Activated T-cell treated with anti-CD3 and anti-CD28 coated beads, Interleukin-2, amount 50 U/mL, for 72 hours (primary cell): ENCODE results near the gene RGS6. TPM values are rescaled to one million over a fixed set of nuclear protein-coding genes. Genes with fewer than 3 reads are reported as not detected.

Experiments
- ATAC-seq, 2 donors: fragments of 150-1000 bp; cut with Tn5 transposase; replicated peaks in 1 of 2; 2 replicates each; pipeline ENCODE4 v1.10.0; 2021; ENCODE audit warnings: moderate library complexity in 2 of 2, mild to moderate bottlenecking in 1 of 2
- DNase-seq, 2 donors: peaks; one replicate each; pipeline ENCODE4 v3.0.0; 2021 to 2022; ENCODE audit warnings: mixed read lengths in 1 of 2
- H3K27ac Mint-ChIP-seq: one replicate; pipeline ENCODE4 v1.8.0; 2022; ENCODE audit warnings: mild to moderate bottlenecking, moderate library complexity, mixed read lengths
- H3K27me3 Mint-ChIP-seq: one replicate; pipeline ENCODE4 v1.8.0; 2022; ENCODE audit warnings: low read depth, mixed read lengths
- H3K36me3 Mint-ChIP-seq, 2 donors: one replicate each; pipeline ENCODE4 v1.8.0; 2022; ENCODE audit warnings: mixed read lengths in 2 of 2, mild to moderate bottlenecking in 1 of 2; ENCODE audit not compliant: insufficient read depth in 2 of 2
- H3K4me1 Mint-ChIP-seq: one replicate; pipeline ENCODE4 v1.8.0; 2022; ENCODE audit warnings: low read depth, mixed read lengths
- H3K4me3 Mint-ChIP-seq, 2 donors: one replicate each; pipeline ENCODE4 v1.8.0; 2022; ENCODE audit warnings: mild to moderate bottlenecking in 2 of 2, mixed read lengths in 2 of 2, moderate library complexity in 2 of 2
- H3K9me3 Mint-ChIP-seq, 2 donors: one replicate each; pipeline ENCODE4 v1.8.0; 2022; ENCODE audit warnings: mixed read lengths in 2 of 2
- total RNA-seq, 2 donors: library from RNA; stranded (reverse); gene quantifications; one replicate each; pipeline ENCODE4 v1.2.3, GENCODE V29; 2022

The RGS6 gene
- total RNA-seq, 2 donors from 2014 or later, result 2.2 to 2.5 TPM

GRCh38 chr14:72075649-72076334 lies 143.6 kb downstream of the RGS6 start:
- H3K27me3 Mint-ChIP-seq, result peaks cover 5% of the 10 kb centered on the region
- no peak overlapping the region for H3K4me3 Mint-ChIP-seq
- no peak for ATAC-seq
- no peaks in the 10 kb centered on the region for H3K4me1 Mint-ChIP-seq
- H3K27ac Mint-ChIP-seq, result no peak overlapping the region
- no peaks in the 10 kb centered on the region for H3K9me3 Mint-ChIP-seq
- DNase-seq, result no peak
- H3K36me3 Mint-ChIP-seq, result no peaks in the 10 kb centered on the region

- ATAC-seq (no peak), DNase-seq (no peak)
- no peaks in the 10 kb centered on the region for H3K4me1 Mint-ChIP-seq
- H3K36me3 Mint-ChIP-seq, result no peaks in the 10 kb centered on the region
- H3K9me3 Mint-ChIP-seq, result peaks cover 0 to 2% of the 10 kb centered on the region in 2 donors
- peaks cover 23% of the 10 kb centered on the region for H3K27me3 Mint-ChIP-seq
- H3K4me3 Mint-ChIP-seq, result no peak overlapping the region
- H3K27ac Mint-ChIP-seq, result no peak overlapping the region
Measured at GRCh38 chr14:72081137-72081536, 148.9 kb downstream of the RGS6 start.

- no peak for DNase-seq
- no peak for ATAC-seq
- Mint-ChIP-seq H3K27ac (no peak overlapping the region), H3K9me3 (peaks cover 0 to 2% of the 10 kb centered on the region in 2 donors), H3K36me3 (no peaks in the 10 kb centered on the region), H3K4me1 (no peaks in the 10 kb centered on the region), H3K4me3 (no peak overlapping the region), H3K27me3 (peaks cover 32% of the 10 kb centered on the region)
Measured at GRCh38 chr14:72084935-72085334, 152.7 kb downstream of the RGS6 start.

- Mint-ChIP-seq H3K36me3 (no peaks in the 10 kb centered on the region), H3K27ac (no peak overlapping the region), H3K9me3 (no peaks in the 10 kb centered on the region), H3K4me1 (peaks cover 3% of the 10 kb centered on the region), H3K4me3 (no peak overlapping the region), H3K27me3 (peaks cover 30% of the 10 kb centered on the region)
- no peak for DNase-seq
- no peak for ATAC-seq
Measured at GRCh38 chr14:72089625-72090024, 157.4 kb downstream of the RGS6 start.

GRCh38 chr14:72094844-72095582 lies 162.8 kb downstream of the RGS6 start:
- DNase-seq (peak; percentile 2 to 17), ATAC-seq (peak; percentile 82 to 88)
- Mint-ChIP-seq H3K36me3 (no peaks in the 10 kb centered on the region), H3K9me3 (no peaks in the 10 kb centered on the region), H3K27ac (no peak overlapping the region), H3K4me1 (peaks cover 14% of the 10 kb centered on the region), H3K27me3 (peaks cover 18% of the 10 kb centered on the region), H3K4me3 (peak overlapping the region in 1 of 2 donors; percentile 42)

- Mint-ChIP-seq H3K9me3 (no peaks in the 10 kb centered on the region), H3K4me1 (peaks cover 14% of the 10 kb centered on the region), H3K27me3 (peaks cover 18% of the 10 kb centered on the region), H3K36me3 (no peaks in the 10 kb centered on the region), H3K27ac (no peak overlapping the region), H3K4me3 (no peak overlapping the region)
- ATAC-seq (no peak), DNase-seq (no peak)
Measured at GRCh38 chr14:72097173-72097783, 165.0 kb downstream of the RGS6 start.

GRCh38 chr14:72098210-72098609 lies 166.0 kb downstream of the RGS6 start:
- Mint-ChIP-seq H3K27me3 (peaks cover 18% of the 10 kb centered on the region), H3K36me3 (no peaks in the 10 kb centered on the region), H3K9me3 (no peaks in the 10 kb centered on the region), H3K4me1 (peaks cover 14% of the 10 kb centered on the region), H3K27ac (no peak overlapping the region), H3K4me3 (no peak overlapping the region)
- DNase-seq (no peak), ATAC-seq (no peak)

GRCh38 chr14:72099566-72099965 lies 167.3 kb downstream of the RGS6 start:
- DNase-seq, result no peak
- H3K36me3 Mint-ChIP-seq, result no peaks in the 10 kb centered on the region
- H3K27me3 Mint-ChIP-seq, result peaks cover 15% of the 10 kb centered on the region
- no peak for ATAC-seq
- H3K27ac Mint-ChIP-seq, result no peak overlapping the region
- H3K9me3 Mint-ChIP-seq, result no peaks in the 10 kb centered on the region
- no peak overlapping the region for H3K4me3 Mint-ChIP-seq
- H3K4me1 Mint-ChIP-seq, result peaks cover 11% of the 10 kb centered on the region

GRCh38 chr14:72104011-72104613 lies 171.9 kb downstream of the RGS6 start:
- Mint-ChIP-seq H3K4me3 (no peak overlapping the region), H3K9me3 (no peaks in the 10 kb centered on the region), H3K27ac (no peak overlapping the region), H3K36me3 (peaks cover 0 to 1% of the 10 kb centered on the region in 2 donors), H3K27me3 (peaks cover 43% of the 10 kb centered on the region), H3K4me1 (no peaks in the 10 kb centered on the region)
- ATAC-seq (peak in 1 of 2 donors; percentile 51), DNase-seq (peak; percentile 43 to 67)

GRCh38 chr14:72111911-72112310 lies 179.7 kb downstream of the RGS6 start:
- ATAC-seq (no peak), DNase-seq (no peak)
- Mint-ChIP-seq H3K9me3 (no peaks in the 10 kb centered on the region), H3K27me3 (peaks cover 31% of the 10 kb centered on the region), H3K27ac (no peak overlapping the region), H3K4me1 (no peaks in the 10 kb centered on the region), H3K36me3 (peaks cover 0 to 2% of the 10 kb centered on the region in 2 donors), H3K4me3 (no peak overlapping the region)

GRCh38 chr14:72118841-72119240 lies 186.6 kb downstream of the RGS6 start:
- Mint-ChIP-seq H3K27me3 (peaks cover 16% of the 10 kb centered on the region), H3K27ac (no peak overlapping the region), H3K4me1 (no peaks in the 10 kb centered on the region), H3K36me3 (no peaks in the 10 kb centered on the region), H3K4me3 (no peak overlapping the region), H3K9me3 (no peaks in the 10 kb centered on the region)
- DNase-seq (no peak), ATAC-seq (no peak)

- no peaks in the 10 kb centered on the region for H3K36me3 Mint-ChIP-seq
- no peak overlapping the region for H3K27ac Mint-ChIP-seq
- H3K4me1 Mint-ChIP-seq, result no peaks in the 10 kb centered on the region
- H3K27me3 Mint-ChIP-seq, result peaks cover 16% of the 10 kb centered on the region
- no peak for DNase-seq
- no peak for ATAC-seq
- no peaks in the 10 kb centered on the region for H3K9me3 Mint-ChIP-seq
- no peak overlapping the region for H3K4me3 Mint-ChIP-seq
Measured at GRCh38 chr14:72120315-72120714, 188.1 kb downstream of the RGS6 start.

- ATAC-seq (no peak), DNase-seq (no peak)
- Mint-ChIP-seq H3K27me3 (peaks cover 13% of the 10 kb centered on the region), H3K36me3 (no peaks in the 10 kb centered on the region), H3K4me1 (no peaks in the 10 kb centered on the region), H3K9me3 (no peaks in the 10 kb centered on the region), H3K27ac (no peak overlapping the region), H3K4me3 (no peak overlapping the region)
Measured at GRCh38 chr14:72123755-72124154, 191.5 kb downstream of the RGS6 start.
